GM18499 (cell line): ENCODE measurements around the gene LPIN1.

Source experiments
- ATAC-seq: cut with Tn5 transposase; IDR thresholded peaks from one replicate; pipeline ENCODE4 v1.9.1; 2021; ENCODE audit warnings: moderate number of reproducible peaks; ENCODE audit not compliant: insufficient read depth, unreplicated experiment

Gene LPIN1

DNA sequence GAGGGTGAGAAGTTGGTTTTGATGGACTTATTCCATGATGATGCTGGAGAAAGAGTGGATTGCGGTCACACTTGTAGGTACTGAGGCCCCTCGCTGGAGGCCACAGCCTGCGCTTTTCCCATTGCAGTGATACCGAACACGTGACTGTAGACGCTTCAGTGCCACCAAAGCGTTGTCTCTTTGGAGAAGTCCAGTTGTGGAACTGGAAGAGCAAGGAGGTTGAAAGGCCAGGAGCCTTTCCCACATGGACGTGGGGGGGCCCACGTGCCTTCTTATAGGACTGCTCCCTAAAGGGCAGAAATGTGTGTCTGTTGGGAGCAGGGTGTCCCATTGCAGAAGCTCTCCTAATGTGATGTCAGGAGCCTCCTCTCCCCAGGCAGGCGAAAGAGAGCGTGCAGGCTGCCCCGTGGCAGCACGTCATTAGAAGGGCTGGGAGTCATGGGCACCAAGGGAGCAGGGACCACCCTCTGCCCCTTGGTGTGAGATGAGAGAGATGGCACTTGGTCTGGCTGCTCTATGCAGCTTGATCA lies 31.5 kb downstream of the LPIN1 start:
- ATAC-seq, result no peak

DNA sequence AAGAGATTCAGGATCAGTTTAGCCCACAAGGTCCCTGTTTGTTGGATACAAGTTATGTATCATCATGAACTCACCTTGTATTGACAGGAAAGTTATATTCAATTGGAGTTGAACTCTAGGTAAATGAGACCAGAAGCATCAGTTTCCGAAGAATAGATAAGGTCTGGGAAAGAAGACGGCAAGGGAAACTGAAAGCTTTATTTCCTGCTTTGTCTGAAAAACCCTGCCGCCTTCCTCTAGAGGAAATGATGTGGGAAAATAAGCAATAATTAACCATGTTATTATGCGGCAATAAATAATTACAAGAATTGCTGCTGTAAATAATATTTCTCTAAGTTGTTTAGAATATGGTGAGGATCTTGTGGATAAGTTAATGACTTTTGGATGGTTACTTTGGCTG lies 32.0 kb downstream of the LPIN1 start:
- ATAC-seq, result no peak

DNA sequence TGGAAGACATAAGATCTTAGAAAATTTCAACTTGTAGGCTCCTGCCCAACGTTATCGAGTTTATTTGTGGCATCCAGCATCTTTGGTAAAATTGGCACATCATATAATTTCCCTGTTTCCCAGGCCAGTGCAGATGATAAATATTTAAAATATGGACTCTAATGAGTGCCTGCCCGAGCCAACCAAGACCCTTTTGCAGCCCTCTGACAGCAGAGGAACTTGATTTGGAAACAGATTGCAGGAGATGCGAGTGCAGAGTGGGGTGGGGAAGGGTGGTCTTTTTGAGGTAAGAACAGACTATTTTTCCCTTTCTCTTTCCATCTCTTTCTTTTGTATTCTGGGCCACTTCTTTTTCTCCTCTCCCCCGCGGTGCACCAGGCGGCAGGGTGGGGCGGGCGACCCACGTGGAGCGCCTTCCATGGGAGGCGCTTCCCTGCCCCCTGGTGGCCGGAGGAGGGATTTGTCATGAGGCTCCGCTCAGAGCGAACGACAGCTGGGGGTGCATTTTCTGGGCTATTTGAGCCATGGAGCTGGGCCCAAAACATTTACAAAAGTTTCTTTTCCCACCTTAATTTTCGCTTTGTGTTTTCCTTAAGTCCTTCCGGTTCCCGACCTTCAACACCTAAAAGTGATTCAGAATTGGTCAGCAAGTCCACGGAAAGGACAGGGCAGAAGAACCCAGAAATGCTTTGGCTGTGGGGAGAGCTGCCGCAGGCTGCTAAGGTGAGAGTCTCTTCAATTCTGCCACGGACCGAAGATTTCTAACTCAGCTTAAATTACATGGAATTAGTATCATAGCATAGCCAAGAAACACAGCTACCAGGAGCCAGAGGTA lies 32.7 kb downstream of the LPIN1 start:
- ATAC-seq, result peak; percentile 54

DNA sequence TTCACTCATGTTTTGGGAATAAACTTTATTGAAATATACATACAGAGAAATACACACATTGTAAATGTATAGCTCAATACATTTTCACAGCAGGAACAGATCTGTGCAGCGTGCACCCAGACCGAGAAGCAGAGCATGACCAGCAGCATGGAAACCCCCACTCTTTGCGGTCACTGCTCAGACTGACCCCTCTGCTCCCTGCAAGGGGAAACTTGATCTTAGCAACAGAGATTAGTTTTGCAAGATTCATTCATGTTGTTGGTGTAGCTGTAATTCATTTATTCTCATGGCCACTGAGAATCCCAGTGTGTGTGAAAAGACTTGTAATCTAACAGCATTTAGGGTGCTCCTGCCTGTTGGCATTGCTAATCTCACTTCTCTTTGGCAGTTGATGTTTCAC lies 35.2 kb downstream of the LPIN1 start:
- ATAC-seq, result no peak

DNA sequence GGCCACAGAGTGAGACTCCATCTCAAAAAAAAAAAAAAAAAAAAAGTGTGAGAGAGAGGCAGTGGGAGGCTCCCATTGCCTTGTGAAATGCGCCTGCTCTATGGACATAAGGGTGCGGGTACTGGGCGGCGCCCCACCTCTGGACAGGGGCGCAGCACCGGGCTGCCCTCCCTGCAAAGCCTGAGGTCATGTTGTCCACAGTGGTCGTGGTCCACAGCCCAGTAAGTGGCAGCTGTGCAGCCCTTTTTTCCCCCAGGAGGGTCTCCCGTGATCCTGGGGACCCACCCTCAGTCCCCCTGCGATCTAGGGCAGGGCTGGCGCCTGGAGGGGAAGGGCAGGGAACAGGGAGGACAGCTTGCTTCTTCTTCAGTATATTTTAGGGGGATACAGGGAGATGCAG lies 37.8 kb downstream of the LPIN1 start:
- ATAC-seq, result no peak

DNA sequence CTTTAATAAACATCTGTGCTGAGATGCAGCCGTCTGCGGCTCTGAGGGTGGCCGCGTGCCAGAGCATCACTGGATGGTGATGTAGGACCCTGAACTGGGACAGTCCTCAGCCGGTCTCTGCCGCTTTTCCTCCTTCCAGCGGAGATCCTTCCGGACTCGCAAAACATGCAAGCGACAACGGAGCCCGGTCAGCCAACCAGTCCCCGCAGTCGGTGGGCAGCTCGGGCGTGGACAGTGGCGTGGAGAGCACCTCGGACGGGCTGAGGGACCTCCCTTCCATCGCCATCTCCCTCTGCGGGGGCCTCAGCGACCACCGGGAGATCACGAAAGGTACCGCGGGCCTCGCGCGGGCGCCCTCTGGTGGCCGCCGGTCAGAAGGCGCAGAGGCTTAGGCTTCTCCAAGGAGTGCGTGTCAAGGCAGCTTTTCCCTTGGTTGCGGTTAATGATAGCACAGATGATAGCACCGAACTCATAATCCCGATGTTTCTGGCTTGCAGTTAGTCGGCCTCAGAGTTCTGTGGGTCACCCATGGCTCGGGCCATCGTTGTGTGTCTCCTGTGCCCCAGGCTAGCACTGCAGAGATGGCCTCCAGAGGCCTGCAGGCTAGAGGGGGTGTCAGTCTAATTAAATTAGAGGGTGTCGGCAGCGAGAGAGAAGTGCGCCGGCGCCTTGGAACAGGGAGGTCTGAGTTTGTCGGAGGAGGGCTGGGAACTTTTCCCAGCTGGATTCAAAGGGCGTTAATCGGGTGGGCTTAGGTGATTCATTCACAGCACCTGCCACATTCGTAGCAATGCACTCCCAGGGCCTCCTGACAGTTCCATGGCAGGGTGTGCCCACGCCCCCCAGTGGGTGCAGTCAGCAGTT lies 38.5 kb downstream of the LPIN1 start:
- ATAC-seq, result no peak

DNA sequence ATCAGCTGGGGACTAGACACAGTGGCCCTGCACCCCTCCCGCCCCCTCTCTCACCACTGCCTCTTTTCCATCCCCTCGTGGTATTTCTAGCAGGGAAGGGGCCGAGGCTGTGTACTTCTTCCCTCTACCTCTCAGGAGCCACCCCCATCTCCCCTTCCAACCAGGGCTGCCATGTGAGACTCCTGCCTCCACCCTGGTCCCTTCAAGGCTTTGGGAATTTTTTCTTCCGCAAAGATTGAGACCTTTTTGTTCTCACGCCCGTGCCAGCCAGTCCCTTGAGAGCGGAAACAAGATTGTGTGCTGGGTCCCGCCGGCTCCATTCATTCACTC lies 39.1 kb downstream of the LPIN1 start:
- ATAC-seq, result no peak

DNA sequence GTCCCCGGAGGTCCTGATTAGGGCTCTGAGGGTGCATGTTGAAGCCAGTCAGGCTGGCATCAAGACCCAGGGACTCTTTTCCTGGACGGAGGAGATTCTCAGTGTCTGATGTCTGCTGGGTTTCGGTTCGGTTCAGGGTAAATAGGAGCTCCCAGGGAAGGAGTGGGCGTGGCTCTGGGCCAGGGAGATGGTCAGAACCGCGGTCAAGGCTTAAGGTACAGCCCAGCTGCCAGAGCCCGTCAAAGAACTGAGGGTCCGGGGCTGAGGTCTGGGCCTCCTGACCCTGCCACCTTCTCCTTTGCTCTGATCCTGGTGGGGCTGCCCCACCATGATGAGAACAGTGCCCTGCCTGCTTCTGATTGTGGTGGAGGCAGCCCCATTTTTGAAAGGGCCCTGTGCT lies 39.8 kb downstream of the LPIN1 start:
- ATAC-seq, result no peak

DNA sequence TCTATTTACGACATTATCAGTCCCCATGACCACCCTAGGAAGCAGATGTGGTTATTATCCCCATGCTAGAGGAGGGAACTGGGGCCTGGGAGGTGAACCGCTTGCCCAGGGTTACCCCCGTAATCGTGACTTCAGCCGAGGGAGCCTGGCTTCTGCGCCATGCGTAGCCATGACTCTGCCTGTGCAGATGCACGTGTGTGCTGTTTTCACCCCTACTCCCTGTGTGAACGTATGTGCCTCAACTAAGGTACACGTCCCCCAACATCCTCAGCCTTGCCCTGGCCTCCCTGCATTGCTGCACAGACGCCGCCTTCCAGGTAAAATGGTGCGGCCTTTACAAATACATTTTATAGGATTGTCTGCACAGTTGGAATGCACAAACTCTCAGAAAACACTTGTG lies 40.2 kb downstream of the LPIN1 start:
- ATAC-seq, result no peak

DNA sequence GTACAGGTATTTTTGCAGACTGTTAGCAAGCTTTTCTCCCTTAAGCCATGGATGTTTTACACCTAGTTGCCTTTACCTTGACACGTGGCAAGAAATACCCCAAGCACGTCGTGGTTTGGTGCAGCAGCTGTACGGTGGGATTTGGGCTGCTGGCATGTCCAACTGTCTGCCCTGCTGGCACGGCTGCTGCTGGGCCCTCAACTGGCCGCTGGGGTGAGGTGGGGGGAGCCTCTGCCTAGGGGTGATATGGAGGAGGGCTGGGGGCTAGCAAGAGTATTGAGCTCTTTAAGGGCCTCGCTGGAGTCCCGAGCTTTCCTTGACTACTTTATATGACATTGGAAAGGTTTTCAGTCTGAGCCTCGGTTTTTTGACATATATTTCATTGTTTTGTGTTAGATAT lies 41.6 kb downstream of the LPIN1 start:
- ATAC-seq, result no peak

DNA sequence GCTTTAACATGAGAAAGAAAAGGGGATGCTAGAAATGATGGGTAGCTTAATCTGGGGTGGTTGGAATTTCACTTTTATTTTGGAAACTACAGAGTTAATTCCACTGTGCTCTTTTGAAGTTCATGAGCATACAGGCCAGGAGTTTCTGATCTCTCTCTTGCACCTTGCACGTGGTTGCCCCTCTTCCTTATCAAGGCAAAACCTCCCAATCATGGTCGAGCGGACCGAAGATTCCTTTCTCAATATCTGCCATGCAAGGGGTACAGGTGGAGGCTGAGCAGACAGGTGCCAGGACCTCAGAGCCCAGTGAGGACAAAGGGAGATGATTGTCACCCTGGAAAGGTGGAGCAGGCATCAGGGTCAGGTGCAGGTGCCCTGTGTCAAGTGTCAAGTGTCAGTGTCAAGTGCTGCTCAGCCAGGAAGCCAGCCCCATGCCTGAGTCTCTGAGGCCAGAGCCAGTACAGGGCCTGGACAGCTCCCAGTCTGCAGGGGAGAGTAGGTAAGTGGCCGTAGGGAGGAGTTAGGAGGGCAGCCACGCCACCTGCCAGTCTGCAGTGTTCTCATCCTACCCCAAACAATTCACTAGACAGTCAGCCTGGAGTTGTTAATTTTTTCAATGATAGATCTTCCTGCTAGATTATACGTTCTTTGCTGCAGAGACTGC lies 42.2 kb downstream of the LPIN1 start:
- ATAC-seq, result no peak

DNA sequence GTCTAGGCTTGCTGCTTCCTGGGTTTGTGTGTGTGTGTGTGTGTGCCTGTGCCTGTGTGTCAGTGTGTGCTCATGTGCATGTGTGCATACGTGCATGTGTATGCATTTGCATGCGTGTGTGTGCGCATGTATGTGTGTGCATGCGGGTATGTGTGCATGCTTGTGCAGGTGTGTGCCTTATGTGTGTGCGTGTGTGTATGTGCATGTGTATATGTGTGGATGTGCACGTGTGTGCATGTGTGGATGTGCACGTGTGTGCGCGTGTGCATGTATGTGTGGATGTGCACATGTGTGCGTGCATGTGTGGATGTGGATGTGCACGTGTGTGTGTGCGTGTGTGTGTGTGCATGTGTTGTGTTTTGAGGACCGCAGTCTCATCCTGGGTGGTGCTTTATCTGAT lies 42.8 kb downstream of the LPIN1 start:
- no peak for ATAC-seq

DNA sequence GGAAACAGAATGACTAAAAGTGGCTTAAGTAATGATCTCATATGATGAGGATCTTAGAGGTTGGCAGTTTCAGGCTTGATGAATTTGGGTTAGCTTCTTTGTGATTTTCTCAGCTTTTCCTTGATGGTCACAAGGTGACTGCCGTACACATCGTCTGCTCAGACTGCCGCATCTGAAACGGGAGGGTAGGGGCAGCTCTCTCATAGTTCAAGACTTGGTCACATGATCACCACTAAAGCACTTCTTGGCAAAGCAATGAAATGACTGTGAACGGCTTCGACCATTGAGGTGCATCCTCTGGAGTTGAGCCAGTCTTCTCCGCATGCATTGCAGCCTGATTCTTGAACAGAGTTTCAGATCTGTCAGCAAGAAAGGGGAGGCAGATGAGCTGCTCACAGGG lies 43.8 kb downstream of the LPIN1 start:
- ATAC-seq, result no peak

DNA sequence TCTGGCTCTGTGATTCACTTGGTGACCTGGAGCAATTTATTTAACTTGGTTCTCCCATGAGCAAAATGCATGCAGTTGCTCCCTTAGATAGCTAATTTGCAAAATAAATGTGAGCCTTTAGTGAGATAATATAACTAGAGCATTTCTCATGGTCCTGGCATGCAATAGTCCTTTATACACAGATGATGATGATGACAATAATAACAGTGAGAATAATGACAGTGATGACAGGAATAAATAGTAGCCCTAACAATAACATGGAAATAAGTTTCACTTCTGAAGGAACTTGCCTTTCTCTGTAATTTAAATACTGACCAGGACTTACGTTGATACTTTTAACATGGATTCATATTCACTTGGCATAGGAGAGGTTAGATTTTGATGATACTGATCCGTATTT lies 49.2 kb downstream of the LPIN1 start:
- no peak for ATAC-seq

DNA sequence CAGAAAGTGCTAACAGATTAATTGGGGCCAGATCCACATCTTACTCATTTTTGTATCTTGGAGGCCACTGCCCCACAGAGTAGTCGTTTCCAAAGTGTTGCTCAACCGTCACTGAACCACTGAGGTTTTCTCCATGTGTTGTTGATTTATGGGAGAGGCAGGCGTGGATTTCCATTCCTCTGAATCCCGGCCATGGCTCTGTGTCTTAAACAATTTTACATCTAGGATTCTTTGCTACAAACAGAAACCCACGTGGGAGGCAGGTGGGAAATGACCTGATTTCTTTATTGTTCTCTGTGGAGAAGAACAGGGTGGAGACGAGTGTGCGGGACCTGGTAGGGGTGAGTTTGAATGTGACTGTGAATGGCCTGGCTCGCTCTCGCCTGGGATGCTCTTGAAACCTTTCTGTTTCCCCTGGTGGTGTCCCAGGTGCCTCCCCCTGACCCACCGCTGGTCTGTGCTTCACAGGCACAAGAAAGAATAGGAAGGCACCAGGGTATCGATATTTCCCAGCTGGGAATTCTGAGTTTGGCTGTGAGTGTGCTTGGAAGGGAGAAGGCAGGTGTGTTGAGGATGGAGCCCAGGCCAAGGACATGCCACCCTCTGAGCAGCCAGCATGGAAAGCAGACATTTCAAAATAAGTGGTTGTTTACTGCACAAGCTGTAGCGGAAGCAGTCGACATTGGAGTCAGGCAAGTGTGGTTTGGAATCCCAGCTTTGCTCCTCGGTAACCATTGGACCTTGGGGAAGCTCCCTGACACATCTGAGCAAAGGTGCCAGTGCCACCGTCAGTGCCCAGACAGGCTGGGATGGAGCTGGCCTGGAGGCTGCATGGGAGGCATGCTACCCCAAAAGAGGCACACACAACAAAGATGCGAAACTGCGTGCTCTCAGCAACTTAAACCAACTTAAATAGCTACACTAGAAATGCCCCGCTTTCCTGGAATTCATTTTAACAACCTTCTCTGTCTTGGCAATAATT lies 50.0 kb downstream of the LPIN1 start:
- no peak for ATAC-seq

DNA sequence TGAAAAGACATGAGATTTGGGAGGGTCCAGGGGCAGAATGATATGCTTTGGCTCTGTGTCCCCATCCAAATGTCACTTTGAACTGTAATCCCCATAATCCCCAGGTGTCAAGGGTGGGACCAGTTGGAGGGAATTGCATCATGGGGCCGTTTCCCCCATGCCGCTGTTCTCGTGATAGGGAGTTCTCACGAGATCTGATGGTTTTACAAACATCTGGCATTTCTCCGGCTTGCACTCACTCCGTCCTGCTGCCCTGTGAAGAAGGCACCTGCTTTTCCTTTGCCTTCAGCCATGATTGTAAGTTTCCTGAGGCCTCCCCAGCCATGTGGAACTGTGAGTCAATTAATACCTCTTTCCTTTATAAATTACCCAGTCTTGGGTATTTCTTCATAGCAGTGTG lies 51.4 kb downstream of the LPIN1 start:
- ATAC-seq, result no peak

DNA sequence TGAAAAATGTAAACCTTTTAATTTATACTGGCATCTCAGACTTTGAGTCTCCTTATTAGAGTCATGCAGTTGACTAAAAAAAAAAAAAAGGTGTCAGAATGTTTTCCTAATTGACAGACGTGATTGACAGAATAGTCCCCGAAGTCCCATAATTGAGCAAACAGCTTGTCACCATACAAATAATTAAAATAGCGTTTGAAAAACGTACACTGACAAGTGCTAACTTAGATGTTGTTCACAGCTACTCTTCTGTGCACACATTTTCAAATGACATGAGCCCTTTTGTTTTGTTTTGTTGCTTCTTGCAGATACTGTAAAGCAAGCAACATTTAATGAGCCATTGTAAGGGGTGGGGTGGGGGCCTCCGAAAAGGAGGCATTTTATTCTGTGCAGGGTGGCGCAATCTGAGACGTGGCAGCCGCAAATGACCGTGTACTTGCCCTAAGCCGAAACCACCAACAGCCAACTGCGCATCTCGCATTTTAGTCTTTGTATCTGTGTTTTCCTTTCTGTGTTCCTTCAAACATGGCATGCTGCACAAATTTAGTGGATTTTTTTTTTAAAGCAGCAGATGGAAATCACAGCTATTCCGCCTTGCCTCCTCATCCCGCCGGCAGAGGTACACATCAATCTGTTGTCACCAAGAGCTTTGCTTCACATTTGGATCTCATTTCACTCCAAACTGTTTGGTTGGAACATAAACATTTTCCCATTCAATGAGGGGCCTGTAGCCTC lies 52.4 kb downstream of the LPIN1 start:
- no peak for ATAC-seq

DNA sequence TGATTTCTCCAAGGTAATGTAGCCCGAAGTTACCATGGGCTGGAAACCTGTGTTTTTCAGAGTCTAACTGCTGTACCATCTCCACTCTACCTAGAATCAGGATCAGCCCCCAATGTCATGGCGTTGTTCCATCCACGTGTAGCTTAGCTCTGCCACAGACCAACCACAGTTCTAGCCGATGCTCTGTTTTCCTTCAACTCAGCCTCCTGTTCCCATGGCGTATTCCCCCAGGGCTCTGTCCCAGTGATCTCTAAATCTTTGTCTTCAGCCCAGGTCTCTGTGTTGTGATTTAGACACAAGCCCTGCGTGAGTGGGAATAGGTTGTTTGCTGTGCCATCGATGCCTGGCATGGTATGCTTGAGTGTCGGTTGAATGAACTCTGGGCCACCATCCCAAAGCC lies 53.4 kb downstream of the LPIN1 start:
- no peak for ATAC-seq

DNA sequence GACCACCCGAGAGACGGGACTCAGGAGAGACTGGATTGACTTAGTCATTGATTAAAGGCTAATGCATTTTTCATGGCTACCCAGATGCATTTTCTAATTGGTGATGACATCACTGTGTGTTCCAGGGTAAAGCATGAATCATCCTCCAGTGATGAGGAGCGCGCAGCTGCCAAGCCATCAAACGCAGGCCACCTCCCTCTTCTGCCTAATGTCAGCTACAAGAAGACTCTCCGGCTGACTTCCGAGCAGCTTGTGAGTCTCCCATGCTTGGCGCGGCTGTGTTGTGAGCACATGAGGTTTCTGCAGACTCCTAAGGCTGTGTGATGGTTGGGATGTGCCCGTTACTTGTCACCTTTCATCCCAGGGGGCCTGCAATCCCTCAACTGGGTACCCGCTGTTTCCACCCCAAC lies 56.4 kb downstream of the LPIN1 start:
- no peak for ATAC-seq
